HG03432 (cell line): Measurements from ENCODE around the gene B4GALT2.

Source experiments
- ATAC-seq: cut with Tn5 transposase; IDR thresholded peaks from one replicate; pipeline ENCODE4 v1.9.1; 2021; ENCODE audit warnings: mild to moderate bottlenecking, moderate library complexity; ENCODE audit not compliant: unreplicated experiment

The B4GALT2 gene

GRCh38 chr1:43983253-43983899 lies 4.4 kb downstream of the B4GALT2 start:
- no peak for ATAC-seq

- ATAC-seq: no peak
Measured at GRCh38 chr1:43984855-43985254, 5.8 kb downstream of the B4GALT2 start.

DNA sequence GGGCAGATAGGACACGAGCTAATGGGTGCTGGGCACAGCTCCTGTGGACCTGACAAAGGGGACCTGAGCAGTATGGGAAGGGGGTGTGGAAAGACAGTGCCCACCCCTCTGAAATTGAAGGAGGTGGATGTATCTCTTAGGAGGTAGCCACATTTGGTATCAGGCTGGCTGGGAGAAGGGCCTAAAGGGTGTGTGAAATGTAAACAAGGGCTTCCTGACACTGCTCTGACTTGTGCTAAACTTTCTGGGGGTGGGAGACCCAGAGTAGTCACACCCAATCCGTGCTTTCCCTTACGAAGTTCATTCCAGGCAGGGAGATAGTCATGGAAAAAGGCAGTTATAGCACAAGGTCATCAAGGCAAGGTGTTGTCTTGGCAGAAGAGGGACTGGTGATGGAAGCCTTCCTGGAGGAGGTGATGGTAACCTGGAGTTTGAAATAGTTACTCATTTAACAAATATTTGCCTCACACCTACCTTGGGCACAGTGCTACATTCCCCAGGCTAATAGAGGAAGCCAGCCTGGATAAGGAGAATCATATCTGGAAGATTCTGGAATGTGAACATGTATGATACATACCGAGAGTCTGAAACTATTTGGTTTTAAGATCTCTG lies 7.1 kb downstream of the B4GALT2 start:
- no peak for ATAC-seq

DNA sequence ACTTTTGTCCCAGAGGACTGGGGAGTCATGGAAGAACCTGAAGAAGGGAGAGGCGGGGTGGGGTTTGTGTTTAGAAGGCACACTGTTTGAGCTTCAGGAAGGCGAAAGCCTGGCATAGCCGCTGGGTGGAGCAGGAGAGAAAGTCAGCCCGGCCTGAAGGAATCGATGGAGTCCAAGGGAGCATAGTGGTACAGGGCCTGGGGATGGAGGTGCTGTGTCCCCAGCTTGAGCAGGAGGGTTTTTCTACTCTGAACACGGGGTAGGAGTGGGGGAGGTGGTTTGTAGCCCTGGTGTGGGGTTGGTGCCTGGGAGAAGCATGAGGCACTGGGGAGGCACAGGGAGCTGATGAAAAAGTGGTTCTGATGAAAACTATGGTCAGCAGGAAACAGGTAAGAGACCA lies 7.7 kb downstream of the B4GALT2 start:
- ATAC-seq: no peak

- ATAC-seq: no peak
Measured at GRCh38 chr1:43987159-43987902, 8.3 kb downstream of the B4GALT2 start.

DNA sequence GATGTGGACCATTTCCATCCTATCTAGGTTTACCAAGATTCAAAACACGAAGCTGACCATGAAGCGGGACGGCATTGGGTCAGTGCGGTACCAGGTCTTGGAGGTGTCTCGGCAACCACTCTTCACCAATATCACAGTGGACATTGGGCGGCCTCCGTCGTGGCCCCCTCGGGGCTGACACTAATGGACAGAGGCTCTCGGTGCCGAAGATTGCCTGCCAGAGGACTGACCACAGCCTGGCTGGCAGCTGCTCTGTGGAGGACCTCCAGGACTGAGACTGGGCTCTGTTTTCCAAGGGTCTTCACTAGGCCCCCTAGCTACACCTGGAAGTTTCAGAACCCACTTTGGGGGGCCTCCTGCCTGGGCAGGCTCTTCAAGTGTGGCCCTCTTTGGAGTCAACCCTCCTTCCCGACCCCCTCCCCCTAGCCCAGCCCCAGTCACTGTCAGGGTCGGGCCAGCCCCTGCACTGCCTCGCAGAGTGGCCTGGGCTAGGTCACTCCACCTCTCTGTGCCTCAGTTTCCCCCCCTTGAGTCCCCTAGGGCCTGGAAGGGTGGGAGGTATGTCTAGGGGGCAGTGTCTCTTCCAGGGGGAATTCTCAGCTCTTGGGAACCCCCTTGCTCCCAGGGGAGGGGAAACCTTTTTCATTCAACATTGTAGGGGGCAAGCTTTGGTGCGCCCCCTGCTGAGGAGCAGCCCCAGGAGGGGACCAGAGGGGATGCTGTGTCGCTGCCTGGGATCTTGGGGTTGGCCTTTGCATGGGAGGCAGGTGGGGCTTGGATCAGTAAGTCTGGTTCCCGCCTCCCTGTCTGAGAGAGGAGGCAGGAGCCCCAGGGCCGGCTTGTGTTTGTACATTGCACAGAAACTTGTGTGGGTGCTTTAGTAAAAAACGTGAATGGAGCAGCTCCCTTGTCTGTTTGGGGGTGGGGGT lies 11.5 kb downstream of the B4GALT2 start:
- no peak for ATAC-seq

DNA sequence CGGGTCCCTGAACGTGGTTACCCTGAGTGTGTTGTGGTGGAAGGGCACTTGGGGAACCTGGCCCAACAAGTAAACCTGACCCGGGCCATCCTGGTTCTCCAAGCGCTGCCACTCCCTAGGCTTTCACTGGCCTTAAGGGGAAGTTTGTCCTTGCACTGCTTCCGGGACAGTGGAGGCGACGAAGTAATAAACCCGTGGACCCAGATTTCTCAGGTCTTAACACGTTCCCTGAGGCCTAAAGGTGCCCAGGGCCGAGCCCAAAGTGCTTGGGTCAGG lies 12.1 kb downstream of the B4GALT2 start:
- ATAC-seq: peak; percentile 5

DNA sequence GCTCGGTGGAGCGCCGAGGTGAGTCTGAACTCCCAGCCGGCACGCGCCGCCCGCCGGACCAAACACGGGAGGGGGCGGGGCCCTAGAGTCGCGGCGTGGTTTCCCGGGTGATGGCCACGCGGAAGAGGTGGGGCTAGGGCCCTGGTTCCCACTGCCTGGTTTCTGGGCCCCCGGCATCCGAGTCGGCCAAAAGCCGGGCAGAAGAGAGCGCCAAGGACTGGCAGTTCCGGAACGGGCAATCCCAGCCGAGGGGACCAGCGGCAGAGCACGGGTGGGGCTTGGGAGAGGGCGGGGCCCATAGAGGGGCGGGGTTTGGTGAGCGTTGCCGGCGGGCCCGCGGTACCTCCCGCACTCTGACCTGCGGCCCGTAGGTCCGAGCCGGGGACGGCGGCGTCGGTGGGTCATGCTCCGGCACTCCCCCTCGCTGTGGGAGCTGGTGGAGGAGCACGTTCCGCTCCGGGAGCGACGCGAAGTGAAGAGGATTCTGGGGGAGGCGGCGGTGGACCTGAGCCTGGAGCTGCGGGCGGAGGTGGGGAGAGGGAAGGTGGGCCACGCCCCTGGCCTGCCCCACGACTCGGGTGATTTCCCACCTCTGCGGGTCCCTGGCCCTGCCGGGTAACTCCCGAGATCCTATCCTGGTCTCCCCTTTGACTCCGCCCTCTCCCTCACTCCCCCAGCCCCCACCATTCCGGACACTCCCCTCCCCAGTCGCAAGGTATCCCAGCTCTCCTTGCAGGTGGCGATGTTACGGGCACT lies 12.6 kb downstream of the B4GALT2 start, which contains the start of gene CCDC24:
TSS of gene CCDC24 (plus strand) at position 124 of the 756 bp plus-strand sequence. CDS start at position 404, 280 bp downstream.
- peak; percentile 78 for ATAC-seq

GRCh38 chr1:43992232-43992995 lies 13.4 kb downstream of the B4GALT2 start:
- ATAC-seq: no peak

DNA sequence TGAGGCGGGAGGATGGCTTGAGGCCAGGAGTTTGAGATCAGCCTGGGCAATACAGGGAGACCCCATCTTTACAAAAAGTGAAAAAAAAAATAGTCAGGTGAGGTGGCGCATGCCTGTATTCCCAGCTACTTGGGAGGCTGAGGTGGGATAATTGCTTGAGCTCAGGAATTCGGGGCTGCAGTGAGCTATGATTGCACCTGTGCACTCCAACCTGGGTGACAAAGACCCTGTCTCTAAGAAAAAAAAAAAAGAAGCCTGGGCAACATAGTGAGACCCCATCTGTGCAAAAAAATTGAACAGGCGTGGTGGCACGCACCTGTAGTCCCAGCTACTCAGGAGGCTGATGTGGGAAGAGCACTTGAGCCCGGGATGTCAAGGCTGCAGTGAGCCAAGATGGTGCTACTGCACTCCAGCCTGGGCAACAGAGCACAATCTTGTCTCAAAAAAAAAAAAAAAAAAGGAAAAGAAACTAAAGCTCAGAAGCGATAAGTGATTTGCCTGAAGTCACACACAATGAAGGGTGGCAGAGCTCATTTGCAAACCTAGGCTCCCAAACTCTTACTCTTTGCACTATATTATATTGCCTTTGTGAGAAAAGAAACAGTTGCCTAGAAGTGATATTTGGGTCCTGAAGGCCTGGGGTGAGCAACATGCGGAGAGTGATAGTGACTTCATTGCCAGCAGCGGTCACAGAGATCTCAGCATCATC lies 14.3 kb downstream of the B4GALT2 start:
- ATAC-seq: no peak

GRCh38 chr1:43994071-43994470 lies 15.1 kb downstream of the B4GALT2 start:
- ATAC-seq: no peak

GRCh38 chr1:43994794-43995790 lies 16.1 kb downstream of the B4GALT2 start:
- no peak for ATAC-seq

DNA sequence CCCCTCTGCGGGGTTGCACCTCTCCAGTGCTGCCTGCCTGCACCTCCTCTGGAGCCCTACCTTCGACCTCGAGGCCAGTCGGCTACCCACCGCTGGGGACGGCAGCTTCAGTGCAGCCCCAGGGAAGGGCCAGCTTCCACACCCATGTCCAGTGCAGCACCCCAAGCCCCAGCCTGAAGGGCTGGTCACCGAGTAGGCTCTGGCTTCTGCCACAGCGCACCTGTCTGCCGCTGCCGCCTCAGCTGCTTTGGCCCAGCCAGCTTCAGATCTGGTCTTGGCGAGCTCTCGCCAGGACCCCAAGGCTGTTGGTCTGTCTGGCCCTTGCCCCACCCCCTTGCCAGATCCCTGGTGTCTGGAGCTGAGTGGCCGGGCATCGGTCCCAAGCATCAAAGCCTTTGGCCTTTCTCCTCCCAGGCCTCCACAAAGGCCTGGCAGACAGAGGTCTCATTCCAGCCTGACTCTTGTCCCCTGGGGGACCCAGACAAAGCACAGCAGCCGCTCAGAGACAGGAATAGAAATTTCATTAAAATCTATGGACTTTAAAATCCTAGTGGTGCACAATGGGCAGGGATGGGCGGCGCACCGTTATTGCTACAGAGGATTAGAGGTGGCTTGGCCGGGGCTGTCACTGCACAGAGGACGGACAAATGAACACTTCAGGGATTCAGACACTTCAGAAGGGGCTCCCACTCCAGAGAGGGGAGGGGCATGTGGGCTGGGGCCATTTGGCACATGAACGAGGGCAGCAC lies 17.1 kb downstream of the B4GALT2 start:
- no peak for ATAC-seq

DNA sequence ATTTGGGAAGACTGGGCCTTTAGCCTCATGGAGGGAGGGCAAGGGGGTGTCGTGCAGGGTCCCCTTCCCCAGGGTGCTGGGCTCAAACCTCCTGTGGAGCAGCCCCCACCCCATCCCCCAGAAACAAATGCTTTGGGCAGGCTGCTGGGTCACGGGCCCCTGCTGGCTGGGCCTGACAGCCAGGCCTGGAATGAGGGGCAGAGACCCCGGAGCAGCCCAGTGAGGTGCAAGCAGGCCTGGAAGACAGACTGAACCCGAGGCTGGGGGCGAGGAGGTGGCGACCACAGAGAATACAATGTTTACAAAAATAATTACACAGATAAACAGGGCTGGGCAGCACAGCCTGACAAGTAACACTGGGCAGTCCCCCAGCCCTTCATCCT lies 17.7 kb downstream of the B4GALT2 start:
- no peak for ATAC-seq

DNA sequence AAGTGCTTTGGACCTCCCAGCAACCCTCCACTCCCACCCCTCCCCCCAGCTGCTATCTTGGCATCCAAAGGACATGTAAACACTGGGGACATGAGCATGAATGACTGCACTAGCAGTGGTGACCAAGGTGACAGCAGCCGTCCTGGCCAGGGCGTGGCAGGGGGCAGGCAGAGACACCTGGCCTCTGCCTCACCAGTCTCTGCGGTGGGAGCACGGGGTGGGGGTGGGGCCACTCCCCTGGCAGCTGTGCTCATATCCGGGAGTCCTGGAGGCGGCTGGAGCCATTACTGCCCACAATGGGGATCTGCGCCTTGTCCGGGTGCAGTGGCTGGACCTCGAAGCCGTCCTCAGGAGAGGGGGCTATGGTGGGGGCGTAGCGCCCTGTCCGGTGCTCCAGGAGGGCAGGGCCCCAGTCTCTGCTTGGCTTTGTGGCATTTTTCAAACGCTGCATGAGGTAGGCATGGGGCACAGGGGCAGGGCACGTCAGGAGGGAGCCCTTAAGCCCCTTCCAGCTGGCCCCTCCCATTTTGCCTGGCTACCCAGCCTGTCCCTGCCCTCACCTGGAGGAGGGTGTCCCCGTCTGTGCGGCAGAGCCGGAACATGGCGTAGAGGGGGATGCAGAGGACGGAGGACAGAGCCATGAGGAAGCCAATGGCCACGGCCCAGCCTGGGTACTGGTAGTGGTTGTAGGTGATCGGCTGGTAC lies 18.4 kb downstream of the B4GALT2 start:
- no peak for ATAC-seq

GRCh38 chr1:43998000-43998378 lies 19.0 kb downstream of the B4GALT2 start:
- no peak for ATAC-seq

- ATAC-seq: no peak
Measured at GRCh38 chr1:43999455-43999854, 20.4 kb downstream of the B4GALT2 start.
